Measurements from ENCODE around the gene ACADS. TPM values are rescaled to one million over a fixed set of nuclear protein-coding genes. Genes with fewer than 3 reads are reported as not detected.

Gene ACADS
- total and polyA plus RNA-seq, 9 of the 15 experiments (the other 6 are each of a cell fraction or from before 2014, with no cell fraction given) = 0.06 to 20.3 (median 8.8) TPM

DNA sequence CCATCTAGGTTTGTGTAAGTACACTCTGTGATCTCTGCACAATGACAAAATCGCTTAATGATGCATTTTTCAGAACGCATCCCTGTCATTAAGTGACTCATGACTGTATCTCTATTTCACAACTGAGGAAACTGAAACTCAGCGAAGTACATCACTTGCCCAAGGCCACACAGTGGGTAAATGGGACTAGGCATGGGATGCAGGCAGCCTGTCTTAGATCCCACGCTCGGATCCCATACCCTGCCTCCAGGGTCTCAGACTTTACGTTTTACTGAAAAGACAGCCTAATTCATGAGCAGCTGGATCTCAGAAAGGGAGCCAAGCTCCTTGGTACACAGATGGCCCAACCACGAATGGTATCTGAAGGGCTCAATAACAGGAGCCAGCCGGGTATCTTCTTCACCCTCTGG is 41.1 kb upstream of the ACADS start:
- peaks cover 1% of the 10 kb centered on the region; the same call in 1 of the 3 replicates for H3K36me3 ChIP-seq (ENCODE audit: control insufficient read depth, insufficient read depth, low read length)
- peaks cover 5 to 7% of the 10 kb centered on the region in 2 experiments; a peak in 3 of 5 replicates for H3K27me3 ChIP-seq (ENCODE audit: control insufficient read depth in 2 of 2, insufficient read depth in 2 of 2, low read length in 2 of 2)
- in situ Hi-C loops (cut with MboI) = no loop called here
- no TSS peak for BruUV-seq (replicated peaks)
- H3K4me3 ChIP-seq = no peak overlapping the region
- DNase-seq (ENCODE audit: extremely low read depth in 1 of 4, low spot score in 3 of 4) = no peak
- CTCF ChIA-PET (ENCODE audit: low intra/inter-chr PET ratio) = no interaction called here
- H4K20me1 ChIP-seq (replicated peaks; ENCODE audit: control insufficient read depth, insufficient read depth, low read length) = peaks cover 11% of the 10 kb centered on the region
- peak overlapping the region; percentile 19; the same call in 1 of the 2 replicates for H2AFZ ChIP-seq (ENCODE audit: low read depth, low read length)
- POLR2A ChIA-PET = no interaction called here
- ATAC-seq = no peak
- no peak overlapping the region for H3K9ac ChIP-seq (ENCODE audit: insufficient read depth in 1 of 2, low read depth in 2 of 2, low read length in 2 of 2)
- no peaks in the 10 kb centered on the region for H3K9me3 ChIP-seq (replicated peaks; ENCODE audit: control insufficient read depth, insufficient read depth, low read depth, low read length)
- 59% methylated on average over 8 of the region's 8 CpGs for WGBS (ENCODE audit: insufficient coverage, low coverage, missing lambda C conversion rate)
- H3K9me1 ChIP-seq (ENCODE audit: control insufficient read depth, insufficient read depth, low read length) = no peaks in the 10 kb centered on the region
- H3K4me2 ChIP-seq (ENCODE audit: insufficient read depth, low read length) = no peak overlapping the region
- peaks cover 27% of the 10 kb centered on the region for H3K79me2 ChIP-seq (ENCODE audit: control insufficient read depth, insufficient read depth, low read length)
- H3K27ac ChIP-seq (ENCODE audit: extremely low read depth, low read depth, low read length) = no peak overlapping the region; the same call in 2 of the 3 replicates
- FAIRE-seq = no peak
- H3K4me1 ChIP-seq (replicated peaks in 1 of 2; ENCODE audit: control insufficient read depth in 2 of 2, insufficient read depth in 2 of 2, low read length in 2 of 2) = peaks cover 10 to 17% of the 10 kb centered on the region in 2 experiments; a peak in 3 of 5 replicates
- intact Hi-C loops (cut with micrococcal nuclease) = no loop called here
- TF ChIP-seq ZNF583 (CRISPR knock-in tag; IDR thresholded peaks at IDR 0.05) = no peak
- TF ChIP-seq BHLHE40 (IDR thresholded peaks at IDR 0.05; ENCODE audit: low read length) = no peak
- no peak for TF ChIP-seq PTBP1 (IDR thresholded peaks at IDR 0.05; ENCODE audit: low read depth, low read length)
- TF ChIP-seq CBX8 (IDR thresholded peaks at IDR 0.05; ENCODE audit: borderline replicate concordance, extremely low read depth, low read depth, low read length, poor library complexity, severe bottlenecking) = no peak
- no peak for TF ChIP-seq ZNF224 (CRISPR knock-in tag; IDR thresholded peaks at IDR 0.05)
- TF ChIP-seq ETV6 (IDR thresholded peaks at IDR 0.05; ENCODE audit: borderline replicate concordance in 1 of 2, low read depth in 2 of 2, low read length in 1 of 2) = no peak
- TF ChIP-seq ETV6 (CRISPR knock-in tag; IDR thresholded peaks at IDR 0.05; ENCODE audit: borderline replicate concordance) = no peak
- TF ChIP-seq ZFPM2 (CRISPR knock-in tag; IDR thresholded peaks at IDR 0.05) = no peak
- TF ChIP-seq POU5F1 (IDR thresholded peaks at IDR 0.05; ENCODE audit: borderline replicate concordance, low read depth, low read length, partially characterized antibody) = no peak
- no peak for TF ChIP-seq ZNF140 (CRISPR knock-in tag; IDR thresholded peaks at IDR 0.05)
- no peak for TF ChIP-seq ILF3 (IDR thresholded peaks at IDR 0.05; ENCODE audit: borderline replicate concordance)
- TF ChIP-seq ESRRA (IDR thresholded peaks at IDR 0.05; ENCODE audit: borderline replicate concordance, low read depth) = no peak
- TF ChIP-seq, protein P1, sequence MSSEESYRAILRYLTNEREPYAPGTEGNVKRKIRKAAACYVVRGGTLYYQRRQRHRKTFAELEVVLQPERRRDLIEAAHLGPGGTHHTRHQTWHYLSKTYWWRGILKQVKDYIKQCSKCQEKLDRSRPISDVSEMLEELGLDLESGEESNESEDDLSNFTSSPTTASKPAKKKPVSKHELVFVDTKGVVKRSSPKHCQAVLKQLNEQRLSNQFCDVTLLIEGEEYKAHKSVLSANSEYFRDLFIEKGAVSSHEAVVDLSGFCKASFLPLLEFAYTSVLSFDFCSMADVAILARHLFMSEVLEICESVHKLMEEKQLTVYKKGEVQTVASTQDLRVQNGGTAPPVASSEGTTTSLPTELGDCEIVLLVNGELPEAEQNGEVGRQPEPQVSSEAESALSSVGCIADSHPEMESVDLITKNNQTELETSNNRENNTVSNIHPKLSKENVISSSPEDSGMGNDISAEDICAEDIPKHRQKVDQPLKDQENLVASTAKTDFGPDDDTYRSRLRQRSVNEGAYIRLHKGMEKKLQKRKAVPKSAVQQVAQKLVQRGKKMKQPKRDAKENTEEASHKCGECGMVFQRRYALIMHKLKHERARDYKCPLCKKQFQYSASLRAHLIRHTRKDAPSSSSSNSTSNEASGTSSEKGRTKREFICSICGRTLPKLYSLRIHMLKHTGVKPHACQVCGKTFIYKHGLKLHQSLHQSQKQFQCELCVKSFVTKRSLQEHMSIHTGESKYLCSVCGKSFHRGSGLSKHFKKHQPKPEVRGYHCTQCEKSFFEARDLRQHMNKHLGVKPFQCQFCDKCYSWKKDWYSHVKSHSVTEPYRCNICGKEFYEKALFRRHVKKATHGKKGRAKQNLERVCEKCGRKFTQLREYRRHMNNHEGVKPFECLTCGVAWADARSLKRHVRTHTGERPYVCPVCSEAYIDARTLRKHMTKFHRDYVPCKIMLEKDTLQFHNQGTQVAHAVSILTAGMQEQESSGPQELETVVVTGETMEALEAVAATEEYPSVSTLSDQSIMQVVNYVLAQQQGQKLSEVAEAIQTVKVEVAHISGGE (CRISPR knock-in tag; IDR thresholded peaks at IDR 0.05) = no peak
- no peak for TF ChIP-seq ZNF274 (IDR thresholded peaks at IDR 0.05; ENCODE audit: borderline replicate concordance, low read depth, low read length)
- no peak for TF ChIP-seq SRSF3 (IDR thresholded peaks at IDR 0.05; ENCODE audit: insufficient read depth, low read length)
- no peak for TF ChIP-seq ZNF76 (CRISPR knock-in tag; IDR thresholded peaks at IDR 0.05; ENCODE audit: borderline replicate concordance)
- no peak for TF ChIP-seq RCOR1 (IDR thresholded peaks at IDR 0.05; ENCODE audit: borderline replicate concordance in 1 of 2, low read depth in 2 of 2, low read length in 2 of 2)
- TF ChIP-seq NR4A1 (CRISPR knock-in tag; IDR thresholded peaks at IDR 0.05) = no peak
- TF ChIP-seq NR4A1 (tag; IDR thresholded peaks at IDR 0.05) = no peak
- no peak for TF ChIP-seq HNRNPLL (IDR thresholded peaks at IDR 0.05; ENCODE audit: low read depth, low read length, poor library complexity, severe bottlenecking)
- TF ChIP-seq ZNF133 (CRISPR knock-in tag; IDR thresholded peaks at IDR 0.05) = no peak

Measured in K562 (cell line).